Mucosa of descending colon (tissue), 3 donors: ENCODE measurements around the gene SIX5. TPM values are rescaled to one million over a fixed set of nuclear protein-coding genes. Genes with fewer than 3 reads are reported as not detected.

Experiments
- ATAC-seq: fragments of 200-7000 bp; cut with Tn5 transposase; one replicate; pipeline ENCODE4 v1.9.1; 2020; ENCODE audit warnings: mild to moderate bottlenecking, moderate library complexity
- DNase-seq, 3 donors: peaks; one replicate each; pipeline ENCODE4 v3.0.0-alpha.2; 2020
- H3K36me3 ChIP-seq: fragments of 200-600 bp; one replicate; pipeline ENCODE4 v1.8.0; 2021; ENCODE audit warnings: low read depth, mild to moderate bottlenecking
- H3K4me1 ChIP-seq: fragments of 200-600 bp; one replicate; pipeline ENCODE4 v1.8.0; 2021; ENCODE audit warnings: low read depth, mild to moderate bottlenecking
- H3K4me3 ChIP-seq: fragments of 200-600 bp; one replicate; pipeline ENCODE4 v1.8.0; 2021; ENCODE audit warnings: mild to moderate bottlenecking
- H3K9me3 ChIP-seq: fragments of 200-600 bp; one replicate; pipeline ENCODE4 v1.8.0; 2021; ENCODE audit warnings: mild to moderate bottlenecking
- intact Hi-C, 2 donors: fragments of 100-400 bp; cut with DNase I in 1 of 2; cut with micrococcal nuclease in 1 of 2; formaldehyde crosslinking; loops; one replicate each; pipeline versions ENCODE4 v1.11.0 to v1.11.1; 2022; cut with DNase I, micrococcal nuclease
- total RNA-seq, 3 donors: library from RNA; stranded (reverse); fragmentation: NEBNext Ultra II Directional in 2 of 3; extraction: Animal tissue kit (Norgen Biotek cat#: 25700) in 2 of 3; gene quantifications; one replicate each; pipeline versions ENCODE4 v1.2.1 to v1.2.4, GENCODE V29; 2021 to 2023
- TF ChIP-seq, protein P1 (sequence below): fragments of 200-600 bp; IDR thresholded peaks from one replicate; pipeline ENCODE4 v1.8.0; 2022; ENCODE audit warnings: antibody characterized with exemption, mild to moderate bottlenecking
- donor health status: DM: no; HTN: no; CAD: no; lungs with moderate emphysema.
- donor health status: DM: no; HTN: no; CAD: no.
- donor health status: DM: no; HTN: yes; CAD: no.

SIX5 gene
- total RNA-seq, 3 donors from 2014 or later = 9.6 to 35.6 (median 11.1) TPM

DNA sequence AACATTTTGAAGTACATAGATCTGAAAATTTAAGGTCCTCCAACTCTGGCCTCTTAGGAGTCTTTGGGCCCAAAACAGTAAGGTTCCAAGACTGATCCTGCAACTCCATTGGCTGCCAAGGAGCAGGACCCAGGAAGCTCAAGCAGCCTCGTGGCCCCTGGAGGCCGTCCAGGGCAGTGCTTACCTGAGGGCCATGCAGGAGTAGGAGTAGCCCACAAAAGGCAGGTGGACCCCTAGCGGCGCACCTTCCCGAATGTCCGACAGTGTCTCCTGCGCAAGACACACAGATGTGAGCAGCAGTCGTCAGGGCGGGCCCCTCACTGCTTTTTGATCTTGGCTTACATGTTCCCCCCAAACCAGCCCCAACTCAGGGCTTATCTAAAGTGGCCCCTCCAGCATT, 5.7 kb upstream of the SIX5 start:
- Histone ChIP-seq H3K4me3 (no peak overlapping the region), H3K36me3 (no peaks in the 10 kb centered on the region), H3K4me1 (peaks cover 12% of the 10 kb centered on the region), H3K9me3 (no peaks in the 10 kb centered on the region)
- intact Hi-C loops = no loop called here
- peak in 2 of 3 donors; percentile 59 to 73 for DNase-seq
- ATAC-seq = no peak
- TF ChIP-seq, protein P1, sequence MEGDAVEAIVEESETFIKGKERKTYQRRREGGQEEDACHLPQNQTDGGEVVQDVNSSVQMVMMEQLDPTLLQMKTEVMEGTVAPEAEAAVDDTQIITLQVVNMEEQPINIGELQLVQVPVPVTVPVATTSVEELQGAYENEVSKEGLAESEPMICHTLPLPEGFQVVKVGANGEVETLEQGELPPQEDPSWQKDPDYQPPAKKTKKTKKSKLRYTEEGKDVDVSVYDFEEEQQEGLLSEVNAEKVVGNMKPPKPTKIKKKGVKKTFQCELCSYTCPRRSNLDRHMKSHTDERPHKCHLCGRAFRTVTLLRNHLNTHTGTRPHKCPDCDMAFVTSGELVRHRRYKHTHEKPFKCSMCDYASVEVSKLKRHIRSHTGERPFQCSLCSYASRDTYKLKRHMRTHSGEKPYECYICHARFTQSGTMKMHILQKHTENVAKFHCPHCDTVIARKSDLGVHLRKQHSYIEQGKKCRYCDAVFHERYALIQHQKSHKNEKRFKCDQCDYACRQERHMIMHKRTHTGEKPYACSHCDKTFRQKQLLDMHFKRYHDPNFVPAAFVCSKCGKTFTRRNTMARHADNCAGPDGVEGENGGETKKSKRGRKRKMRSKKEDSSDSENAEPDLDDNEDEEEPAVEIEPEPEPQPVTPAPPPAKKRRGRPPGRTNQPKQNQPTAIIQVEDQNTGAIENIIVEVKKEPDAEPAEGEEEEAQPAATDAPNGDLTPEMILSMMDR = no peak

DNA sequence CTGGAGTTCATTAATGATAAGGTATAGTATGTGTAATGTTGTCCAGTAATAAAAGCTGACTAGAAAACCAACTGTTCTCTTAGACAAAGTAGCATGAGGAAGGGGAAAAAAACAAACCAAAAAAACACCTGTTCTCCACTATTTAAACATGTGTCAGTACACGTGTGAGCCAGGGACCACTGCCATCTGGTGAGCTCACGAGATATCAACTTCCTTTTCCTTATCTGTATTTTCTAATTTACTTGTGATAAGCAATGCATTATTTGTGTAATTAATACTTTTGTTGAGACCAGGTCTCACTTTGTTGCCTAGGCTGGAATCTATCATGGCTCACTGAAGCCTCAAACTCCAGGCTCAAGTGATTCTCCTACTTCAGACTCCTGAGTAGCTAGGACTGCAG, 4.3 kb upstream of the SIX5 start:
- DNase-seq = no peak
- TF ChIP-seq, protein P1 = no peak
- no peak for ATAC-seq
- Histone ChIP-seq H3K4me1 (peaks cover 7% of the 10 kb centered on the region), H3K36me3 (no peaks in the 10 kb centered on the region), H3K4me3 (no peak overlapping the region), H3K9me3 (no peaks in the 10 kb centered on the region)
- intact Hi-C loops = no loop called here

DNA sequence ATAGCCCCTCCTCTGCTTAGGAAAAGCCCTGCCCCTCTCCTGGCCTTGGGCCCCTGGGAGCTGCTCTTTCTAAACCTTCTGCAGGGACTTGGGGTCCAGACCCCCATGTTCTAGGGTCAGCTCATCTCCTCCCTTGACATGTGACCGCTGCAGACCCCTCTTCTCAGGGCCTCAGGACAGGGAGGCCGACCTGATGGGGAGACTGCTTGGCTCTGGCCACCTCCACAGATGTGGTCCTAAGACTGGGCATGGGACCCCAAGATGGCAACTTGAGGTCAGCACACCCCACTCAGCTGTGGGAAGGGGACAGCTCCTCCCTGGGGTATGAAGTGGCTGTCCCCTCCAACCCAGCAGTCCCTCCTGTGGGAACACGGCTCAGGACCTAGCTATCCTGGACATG, 3.9 kb upstream of the SIX5 start:
- DNase-seq = peak in 1 of 3 donors; percentile 29
- no peaks in the 10 kb centered on the region for H3K36me3 ChIP-seq
- TF ChIP-seq, protein P1 = no peak

DNA sequence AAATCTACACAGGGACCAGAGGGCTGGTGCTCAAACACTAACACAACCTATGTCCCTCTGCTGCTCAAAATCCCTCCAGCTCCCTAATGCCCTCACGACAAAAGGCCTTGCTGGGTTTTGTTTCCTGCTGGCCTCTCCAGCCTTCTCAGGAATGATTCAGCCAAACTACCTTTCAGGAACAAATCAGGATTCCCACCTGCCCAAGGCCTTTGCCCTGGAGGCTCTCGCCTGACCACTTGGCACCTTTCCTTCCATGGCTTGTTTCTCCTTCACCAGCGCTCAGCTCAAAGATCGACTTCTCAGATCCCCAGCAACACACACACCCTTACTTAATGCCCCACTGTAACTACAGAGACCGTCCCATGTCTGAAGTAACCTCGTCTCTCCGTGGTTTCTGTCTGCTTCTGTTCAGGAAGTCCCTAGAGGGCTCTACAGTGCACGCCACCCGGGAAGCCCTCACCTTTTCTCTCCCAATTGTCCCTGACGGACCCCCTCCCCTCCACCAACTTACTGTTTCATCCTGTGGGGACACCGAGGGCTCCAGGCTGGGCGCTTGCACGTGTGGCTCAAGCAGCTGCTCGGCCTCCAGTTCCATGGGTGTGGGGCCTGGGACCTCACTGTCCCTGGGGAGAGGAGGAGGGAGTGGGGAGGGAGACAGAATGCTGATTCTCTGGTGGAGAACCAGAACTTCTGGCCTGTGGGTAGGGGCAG, 3.2 kb upstream of the SIX5 start:
- intact Hi-C loops = no loop called here
- peak in 1 of 3 donors; percentile 30 for DNase-seq
- H3K4me3 ChIP-seq = no peak overlapping the region
- ATAC-seq = no peak
- TF ChIP-seq, protein P1 = no peak
- H3K36me3 ChIP-seq = no peaks in the 10 kb centered on the region
- H3K9me3 ChIP-seq = no peaks in the 10 kb centered on the region
- peaks cover 10% of the 10 kb centered on the region for H3K4me1 ChIP-seq

More for the DNA sequence above, 3.9 kb upstream of the SIX5 start:
- intact Hi-C loops = no loop called here
- Histone ChIP-seq H3K9me3 (no peaks in the 10 kb centered on the region), H3K4me3 (no peak overlapping the region), H3K4me1 (peaks cover 7% of the 10 kb centered on the region)
- no peak for ATAC-seq

DNA sequence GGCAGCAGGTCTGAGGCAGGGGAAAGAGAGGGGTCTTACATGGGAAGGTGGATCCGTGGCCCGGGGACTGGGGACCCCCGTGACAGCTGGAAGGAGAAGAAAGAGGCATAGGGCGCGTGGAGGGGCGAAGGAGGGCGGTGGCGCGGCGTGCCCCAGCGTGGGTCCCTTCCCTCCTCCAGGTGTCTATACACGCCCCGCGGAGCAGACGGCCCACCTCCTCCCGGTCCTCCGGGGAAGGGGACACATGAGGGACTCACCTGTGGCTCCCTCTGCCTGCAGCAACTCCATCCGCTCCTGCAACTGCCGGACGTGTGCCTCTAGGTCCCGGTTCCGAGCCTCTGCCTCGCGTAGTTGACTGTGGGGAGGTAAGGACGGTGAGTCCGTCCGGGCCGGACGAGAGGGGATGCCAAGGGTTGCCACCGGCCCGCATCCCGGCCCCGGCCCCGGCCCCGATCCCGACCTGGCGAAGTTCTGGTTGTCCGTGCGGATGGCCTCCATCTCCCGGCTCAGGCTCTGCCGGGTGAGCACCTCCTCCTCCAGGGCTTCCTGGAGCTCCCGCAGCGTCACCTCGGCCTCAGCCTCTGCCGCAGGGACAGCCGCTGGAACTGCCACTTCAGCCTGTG, 2.4 kb upstream of the SIX5 start:
- H3K4me1 ChIP-seq = peaks cover 18% of the 10 kb centered on the region
- TF ChIP-seq, protein P1 = no peak
- no peak overlapping the region for H3K4me3 ChIP-seq
- H3K36me3 ChIP-seq = no peaks in the 10 kb centered on the region
- DNase-seq = peak in 1 of 3 donors; percentile 72
- ATAC-seq = no peak
- H3K9me3 ChIP-seq = no peaks in the 10 kb centered on the region
- intact Hi-C loops = no loop called here
